A549 (cell line): Measurements from ENCODE around the gene SPANXB1. TPM values are rescaled to one million over a fixed set of nuclear protein-coding genes. Genes with fewer than 3 reads are reported as not detected.
"Not testable (repeated sequence)": the region's sequence is repeated elsewhere in the genome, so short reads cannot be mapped to it uniquely, and the experiment has no call there.

ENCODE experiments used
- ATAC-seq, 2 experiments: fragments of 200-7000 bp in 1 of 2; fragments of >200 bp in 1 of 2; cut with Nextera tagmentation in 1 of 2; cut with Tn5 transposase in 1 of 2; 3 replicates each; pipeline versions ENCODE4 v1.8.0 to v1.9.1; 2018 to 2020; ENCODE audit warnings: mild to moderate bottlenecking in 1 of 2, moderate library complexity in 1 of 2
- CTCF ChIA-PET: fragments of 300-600 bp; sonication (Branson Sonifier 250); formaldehyde crosslinking; extraction: SDS; loops from one replicate; lab custom pipeline; 2021; ENCODE audit warnings: antibody characterized with exemption, inconsistent platforms; lab: Yijun Ruan, JAX
- POLR2A ChIA-PET: fragments of 350-600 bp; formaldehyde crosslinking; extraction: SDS; loops from one replicate; lab custom pipeline; 2021; ENCODE audit warnings: antibody characterized with exemption, inconsistent platforms; lab: Yijun Ruan, JAX
- DNase-seq, 2 experiments: peaks; one replicate each; pipeline versions ENCODE4 v3.0.0 to v3.0.0-alpha.2; 2011 to 2016; ENCODE audit warnings: low read depth in 1 of 2, low spot score in 1 of 2
- FAIRE-seq: peaks from 2 replicates; lab custom pipeline; 2011; peaks lifted over from hg19 to GRCh38; lab: Jason Lieb, UNC
- H3K27ac ChIP-seq, 2 experiments: fragments of >200 bp; sonication (Bioruptor Twin); formaldehyde crosslinking; 3 replicates each; pipeline ENCODE4 v1.5.1; 2016 to 2017
- H3K4me1 ChIP-seq: fragments of >200 bp; sonication (Bioruptor Twin); formaldehyde crosslinking; 3 replicates; pipeline ENCODE4 v1.6.1; 2016
- H3K4me2 ChIP-seq: fragments of >200 bp; sonication (Bioruptor Twin); formaldehyde crosslinking; 3 replicates; pipeline ENCODE4 v1.6.1; 2016
- H3K4me3 ChIP-seq: fragments of >200 bp; sonication (Bioruptor Twin); formaldehyde crosslinking; 3 replicates; pipeline ENCODE4 v1.5.1; 2016
- H3K9me3 ChIP-seq: fragments of >200 bp; sonication (Bioruptor Twin); formaldehyde crosslinking; 3 replicates; pipeline ENCODE4 v1.6.1; 2016
- RAD21 ChIP-seq, 2 experiments: fragments of >200 bp in 1 of 2; sonication (Bioruptor Twin) in 1 of 2; formaldehyde crosslinking in 1 of 2; IDR thresholded peaks in 1 of 2; conservative IDR thresholded peaks in 1 of 2; 2 replicates in 1 of 2; 3 replicates in 1 of 2; pipeline ENCODE4 v1.6.1; 2012 to 2018; ENCODE audit warnings: inconsistent platforms in 1 of 2
- WGBS: methylation state at CpG from one replicate; pipeline ENCODE4 v1.1.6; 2017; ENCODE audit errors: missing lambda C conversion rate; 5-methylcytosine and 5-hydroxymethylcytosine counted together
- polyA plus RNA-seq, 4 experiments: library from polyadenylated mRNA; depleted of rRNA in 3 of 4; stranded (reverse); fragments of >200 nt; fragmentation: RNase III in 1 of 4; extraction: RNeasy Plus Mini Kit Qiagen cat#74134 plus additional on column Dnase treatment in 1 of 4; gene quantifications; 2 replicates in 3 of 4; 3 replicates in 1 of 4; pipeline ENCODE4 v1.2.3, GENCODE V29; 2011 to 2017

SPANXB1 gene
- polyA plus RNA-seq, 2 of the 4 experiments (the other 2 are of a cell fraction): 1.8 to 2.8 TPM

DNA sequence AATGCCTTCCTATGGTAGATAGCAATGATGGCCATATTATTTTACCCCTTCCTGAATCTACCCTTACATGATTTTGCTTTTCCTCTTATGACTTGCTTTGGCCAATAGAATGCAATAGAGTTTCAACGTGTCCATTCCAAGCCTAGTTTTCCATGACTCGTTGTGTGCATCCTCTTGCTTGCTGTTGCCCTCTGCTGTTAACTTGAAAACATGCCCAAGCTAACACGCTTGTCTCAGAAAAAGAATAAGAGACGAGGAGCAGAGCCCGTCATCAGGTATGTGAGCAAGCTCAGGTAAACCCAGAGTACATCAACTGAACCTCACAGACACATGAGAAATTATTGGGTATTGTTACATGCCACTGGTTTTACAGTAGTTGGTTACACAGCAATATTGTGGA, 49.7 kb downstream of the SPANXB1 start:
- H3K9me3 ChIP-seq: not testable (repeated sequence)
- ATAC-seq (peak in 1 of 2 experiments; percentile 62; a peak in 3 of 6 replicates), FAIRE-seq (peak; percentile 68)

More for the DNA sequence above, 49.7 kb downstream of the SPANXB1 start:
- H3K4me3 ChIP-seq, H3K4me1 ChIP-seq, POLR2A ChIA-PET, CTCF ChIA-PET, H3K4me2 ChIP-seq, H3K27ac ChIP-seq: not testable (repeated sequence)
- 57% methylated on average over 5 of the region's 5 CpGs for WGBS
- peak in 1 of 2 experiments; percentile 38 for DNase-seq
- TF ChIP-seq RAD21 (conservative IDR thresholded peaks at IDR 0.05 in 1 of 2, IDR thresholded peaks at IDR 0.05 in 1 of 2): 0 out of 5 replicates have a peak, but pooled peaks of 1 of the 2 experiments have one; percentile 15

Other genes with a start within 250 kb of the SPANXB1 start
- gene LDOC1, start 174.5 kb downstream of the SPANXB1 start, polyA plus RNA-seq (2011; rRNA removed): 13.9 and 20.7 TPM in 2 replicates
- gene LDOC1, start 174.5 kb downstream of the SPANXB1 start, polyA plus RNA-seq (2017; fragmentation: RNase III; extraction: RNeasy Plus Mini Kit Qiagen cat#74134 plus additional on column Dnase treatment): 59.9 to 76.3 TPM (median 65.0 TPM) in 3 replicates
- 0.39 and 0.40 TPM in 2 replicates for gene SPANXC, start 239.9 kb downstream of the SPANXB1 start, polyA plus RNA-seq (2011; rRNA removed)
- gene SPANXC, start 239.9 kb downstream of the SPANXB1 start, polyA plus RNA-seq (2017; fragmentation: RNase III; extraction: RNeasy Plus Mini Kit Qiagen cat#74134 plus additional on column Dnase treatment): 0.39 to 0.55 TPM in 2 of 3 replicates, not detected in the other